Measurements from ENCODE around the gene FUCA1. TPM values are rescaled to one million over a fixed set of nuclear protein-coding genes. Genes with fewer than 3 reads are reported as not detected.

Gene FUCA1
- total RNA-seq, 2 donors from 2014 or later, result 9.7 to 14.0 TPM

GRCh38 chr1:23823767-23824166 lies 44.3 kb downstream of the FUCA1 start:
- Mint-ChIP-seq H3K27ac (no peak overlapping the region), H3K4me1 (peaks cover 12% of the 10 kb centered on the region), H3K36me3 (ENCODE audit: low read depth) (no peaks in the 10 kb centered on the region), H3K27me3 (ENCODE audit: insufficient read depth) (no peaks in the 10 kb centered on the region), H3K4me3 (peak overlapping the region; percentile 93), H3K9me3 (no peaks in the 10 kb centered on the region)
- 93 to 95% methylated on average over 4 to 7 of the region's 7 CpGs for WGBS, 2 experiments (ENCODE audit: insufficient coverage in 1 of 2, insufficient read length in 1 of 2)
- Histone ChIP-seq H3K27ac (ENCODE audit: low read depth, low read length) (no peak overlapping the region), H3K36me3 (ENCODE audit: control insufficient read depth, insufficient read depth, low read length) (no peaks in the 10 kb centered on the region), H3K4me3 (ENCODE audit: low read length) (peak overlapping the region; percentile 97), H3K9me3 (ENCODE audit: control insufficient read depth, low read length) (no peaks in the 10 kb centered on the region), H3K9ac (ENCODE audit: extremely low read depth, low read length, poor library complexity, severe bottlenecking) (no peak overlapping the region), H3K27me3 (ENCODE audit: control insufficient read depth, insufficient read depth, low read length, poor library complexity, severe bottlenecking) (no peaks in the 10 kb centered on the region), H3K4me1 (ENCODE audit: control insufficient read depth, insufficient read depth, low read length) (peaks cover 4% of the 10 kb centered on the region)
- TF ChIP-seq CTCF (conservative IDR thresholded peaks at IDR 0.05), result no peak
- no peak for DNase-seq

GRCh38 chr1:23817633-23818032 lies 50.5 kb downstream of the FUCA1 start:
- DNase-seq, result no peak
- H3K27me3 Mint-ChIP-seq (ENCODE audit: insufficient read depth), result no peaks in the 10 kb centered on the region

GRCh38 chr1:23816906-23817305 lies 51.2 kb downstream of the FUCA1 start:
- no peak for DNase-seq
- TF ChIP-seq CTCF (conservative IDR thresholded peaks at IDR 0.05), result no peak
- Mint-ChIP-seq H3K9me3 (no peaks in the 10 kb centered on the region), H3K36me3 (ENCODE audit: low read depth) (peaks cover 18% of the 10 kb centered on the region), H3K4me1 (no peaks in the 10 kb centered on the region), H3K27me3 (ENCODE audit: insufficient read depth) (no peaks in the 10 kb centered on the region), H3K4me3 (no peak overlapping the region), H3K27ac (no peak overlapping the region)
- no peaks in the 10 kb centered on the region for H3K4me1 ChIP-seq (ENCODE audit: control insufficient read depth, insufficient read depth, low read length)
- H3K36me3 ChIP-seq (ENCODE audit: control insufficient read depth, insufficient read depth, low read length), result peaks cover 20% of the 10 kb centered on the region
- no peak overlapping the region for H3K4me3 ChIP-seq (ENCODE audit: low read length)
- no peak overlapping the region for H3K9ac ChIP-seq (ENCODE audit: extremely low read depth, low read length, poor library complexity, severe bottlenecking)
- H3K9me3 ChIP-seq (ENCODE audit: control insufficient read depth, low read length), result no peaks in the 10 kb centered on the region
- H3K27ac ChIP-seq (ENCODE audit: low read depth, low read length), result no peak overlapping the region
- no peaks in the 10 kb centered on the region for H3K27me3 ChIP-seq (ENCODE audit: control insufficient read depth, insufficient read depth, low read length, poor library complexity, severe bottlenecking)

More at GRCh38 chr1:23817633-23818032, 50.5 kb downstream of the FUCA1 start:
- Histone ChIP-seq H3K27ac (ENCODE audit: low read depth, low read length) (no peak overlapping the region), H3K9ac (ENCODE audit: extremely low read depth, low read length, poor library complexity, severe bottlenecking) (no peak overlapping the region), H3K36me3 (ENCODE audit: control insufficient read depth, insufficient read depth, low read length) (peaks cover 20% of the 10 kb centered on the region), H3K4me3 (ENCODE audit: low read length) (no peak overlapping the region), H3K9me3 (ENCODE audit: control insufficient read depth, low read length) (no peaks in the 10 kb centered on the region), H3K4me1 (ENCODE audit: control insufficient read depth, insufficient read depth, low read length) (no peaks in the 10 kb centered on the region), H3K27me3 (ENCODE audit: control insufficient read depth, insufficient read depth, low read length, poor library complexity, severe bottlenecking) (no peaks in the 10 kb centered on the region)
- no peaks in the 10 kb centered on the region for H3K4me1 Mint-ChIP-seq
- H3K9me3 Mint-ChIP-seq, result no peaks in the 10 kb centered on the region
- H3K36me3 Mint-ChIP-seq (ENCODE audit: low read depth), result peaks cover 15% of the 10 kb centered on the region
- 91 to 100% methylated on average over 2 of the region's 3 CpGs for WGBS, 2 experiments (ENCODE audit: insufficient coverage in 1 of 2, insufficient read length in 1 of 2)
- no peak for TF ChIP-seq CTCF (conservative IDR thresholded peaks at IDR 0.05)
- H3K4me3 Mint-ChIP-seq, result no peak overlapping the region
- H3K27ac Mint-ChIP-seq, result no peak overlapping the region

Measured in endodermal cell (in vitro differentiated cells).